IMR-90 (cell line): ENCODE results near the gene BHLHE23. TPM values are rescaled to one million over a fixed set of nuclear protein-coding genes. Genes with fewer than 3 reads are reported as not detected.
"Not testable (repeated sequence)": the region's sequence is repeated elsewhere in the genome, so short reads cannot be mapped to it uniquely, and the experiment has no call there.

Experiments used
- ATAC-seq: fragments of 200-7000 bp; cut with Tn5 transposase; 2 replicates; pipeline ENCODE4 v1.9.1; 2020; ENCODE audit warnings: low read depth, mild to moderate bottlenecking, moderate library complexity
- BruUV-seq: library from RNA; stranded (reverse); fragments of 400-500 nt; replicated peaks from 2 replicates; lab custom pipeline; 2021; lab: Mats Ljungman, UMichigan
- CTCF ChIA-PET: fragments of 300-600 bp; formaldehyde crosslinking; extraction: SDS; loops from one replicate; lab custom pipeline; 2021; ENCODE audit warnings: antibody characterized with exemption; lab: Yijun Ruan, JAX
- POLR2A ChIA-PET: fragments of 300-600 bp; sonication (Branson Sonifier 250); formaldehyde crosslinking; loops from one replicate; lab custom pipeline; 2022; ENCODE audit warnings: antibody characterized with exemption; ENCODE audit not compliant: unreplicated experiment; lab: Charles Lee
- DNase-seq: peaks from one replicate; pipeline ENCODE4 v3.0.0; 2013
- H2AFZ ChIP-seq: replicated peaks from 2 replicates; pipeline ENCODE3; 2013; ENCODE audit warnings: low read length, mild to moderate bottlenecking; ENCODE audit not compliant: poor library complexity
- H2AK5ac ChIP-seq: 2 replicates; pipeline ENCODE4 v1.6.1; 2013; ENCODE audit warnings: low read depth, low read length, inconsistent platforms
- H2AK9ac ChIP-seq: replicated peaks from 2 replicates; pipeline ENCODE3; 2013; ENCODE audit warnings: mild to moderate bottlenecking, low read depth, low read length, moderate library complexity; ENCODE audit not compliant: poor library complexity
- H2BK120ac ChIP-seq: 2 replicates; pipeline ENCODE4 v1.6.1; 2013; ENCODE audit warnings: low read depth, low read length, inconsistent platforms
- H2BK15ac ChIP-seq: 3 replicates; pipeline ENCODE4 v1.6.1; 2013; ENCODE audit warnings: low read depth, low read length, inconsistent platforms
- H2BK20ac ChIP-seq: 2 replicates; pipeline ENCODE4 v1.6.1; 2013; ENCODE audit warnings: low read depth, mild to moderate bottlenecking, inconsistent platforms, low read length, moderate library complexity
- H2BK5ac ChIP-seq: 2 replicates; pipeline ENCODE4 v1.6.1; 2013; ENCODE audit warnings: mild to moderate bottlenecking, low read depth, low read length, inconsistent platforms; ENCODE audit not compliant: poor library complexity, severe bottlenecking
- H3K14ac ChIP-seq: replicated peaks from 2 replicates; pipeline ENCODE4 v1.6.1; 2013; ENCODE audit warnings: low read depth, low read length, inconsistent platforms
- H3K18ac ChIP-seq: 2 replicates; pipeline ENCODE4 v1.6.1; 2013; ENCODE audit warnings: low read depth, low read length, control low read depth
- H3K23ac ChIP-seq: 2 replicates; pipeline ENCODE4 v1.6.1; 2013; ENCODE audit warnings: low read depth, low read length, inconsistent platforms
- H3K27ac ChIP-seq: 2 replicates; pipeline ENCODE4 v1.5.1; 2013; ENCODE audit warnings: mild to moderate bottlenecking, control low read depth, low read length; ENCODE audit not compliant: insufficient read depth
- H3K27me3 ChIP-seq: 2 replicates; pipeline ENCODE4 v1.6.1; 2013; ENCODE audit warnings: low read length; ENCODE audit not compliant: control insufficient read depth, insufficient read depth
- H3K36me3 ChIP-seq: 2 replicates; pipeline ENCODE4 v1.6.1; 2013; ENCODE audit warnings: low read length, mixed read lengths; ENCODE audit not compliant: control insufficient read depth, insufficient read depth
- H3K4ac ChIP-seq: 2 replicates; pipeline ENCODE4 v1.6.1; 2013; ENCODE audit warnings: low read depth, low read length, inconsistent platforms
- H3K4me1 ChIP-seq: 2 replicates; pipeline ENCODE4 v1.6.1; 2013; ENCODE audit warnings: low read length, mixed read lengths; ENCODE audit not compliant: control insufficient read depth, insufficient read depth
- H3K4me2 ChIP-seq: 2 replicates; pipeline ENCODE4 v1.6.1; 2013; ENCODE audit warnings: low read depth, mild to moderate bottlenecking, control low read depth, low read length, moderate library complexity
- H3K4me3 ChIP-seq: 2 replicates; pipeline ENCODE4 v1.5.1; 2013; ENCODE audit warnings: low read depth, mild to moderate bottlenecking, control low read depth, low read length, moderate library complexity; ENCODE audit not compliant: insufficient read depth
- H3K56ac ChIP-seq: 2 replicates; pipeline ENCODE4 v1.6.1; 2013; ENCODE audit warnings: low read length, inconsistent platforms; ENCODE audit not compliant: insufficient read depth; ENCODE audit errors: extremely low read depth
- H3K79me1 ChIP-seq, 2 experiments: 2 replicates each; pipeline ENCODE4 v1.6.1; 2013; ENCODE audit warnings: low read length in 2 of 2, inconsistent platforms in 1 of 2, low read depth in 1 of 2
- H3K9ac ChIP-seq: 2 replicates; pipeline ENCODE4 v1.6.1; 2013; ENCODE audit warnings: low read depth, low read length, control low read depth
- H3K9me1 ChIP-seq: 2 replicates; pipeline ENCODE4 v1.6.1; 2013; ENCODE audit warnings: low read length, inconsistent platforms; ENCODE audit not compliant: insufficient read depth
- H3K9me3 ChIP-seq: 2 replicates; pipeline ENCODE4 v1.6.1; 2013; ENCODE audit warnings: low read length; ENCODE audit not compliant: control insufficient read depth, insufficient read depth
- H4K20me1 ChIP-seq: 2 replicates; pipeline ENCODE4 v1.6.1; 2013; ENCODE audit warnings: low read length, inconsistent platforms; ENCODE audit not compliant: insufficient read depth
- H4K5ac ChIP-seq: 2 replicates; pipeline ENCODE4 v1.6.1; 2013; ENCODE audit warnings: mild to moderate bottlenecking, low read depth, low read length, control low read depth
- H4K8ac ChIP-seq, 2 experiments: 2 replicates each; pipeline ENCODE4 v1.6.1; 2013; ENCODE audit warnings: low read depth in 2 of 2, low read length in 2 of 2, control low read depth in 1 of 2, inconsistent platforms in 1 of 2
- H4K91ac ChIP-seq: 2 replicates; pipeline ENCODE4 v1.6.1; 2013; ENCODE audit warnings: low read depth, low read length, inconsistent platforms; ENCODE audit not compliant: insufficient read depth
- WGBS, 2 experiments: methylation state at CpG; one replicate each; pipeline versions ENCODE4 v1.1.5 to v1.1.7; 2013; ENCODE audit warnings: missing lambda C conversion rate in 2 of 2; ENCODE audit not compliant: insufficient read length in 1 of 2; ENCODE audit errors: extremely low coverage in 2 of 2; 5-methylcytosine and 5-hydroxymethylcytosine counted together
- dilution Hi-C: fragments of 300-500 bp; cut with HindIII; formaldehyde crosslinking; loops from one replicate; pipeline ENCODE4 v1.14.3; 2018; ENCODE audit warnings: low sequenced_read_pairs; ENCODE audit not compliant: unreplicated experiment
- in situ Hi-C: fragments of 300-500 bp; cut with MboI; formaldehyde crosslinking; loops from 3 replicates; pipeline ENCODE4 v1.14.3; 2019; ENCODE audit warnings: low sequenced_read_pairs, inconsistent platforms, mixed read lengths
- intact Hi-C: fragments of 100-400 bp; cut with micrococcal nuclease; formaldehyde crosslinking; loops from 2 replicates; pipeline ENCODE4 v1.10.0; 2022
- polyA plus RNA-seq, 3 experiments: library from polyadenylated mRNA; depleted of rRNA; stranded (reverse); fragments of >200 nt; gene quantifications; 2 replicates each; pipeline ENCODE4 v1.2.3, GENCODE V29; 2012; ENCODE audit warnings: low replicate concordance in 1 of 3
- total RNA-seq: library from RNA; depleted of rRNA; stranded (reverse); fragments of >200 nt; gene quantifications from 2 replicates; pipeline ENCODE4 v1.2.3, GENCODE V29; 2012

BHLHE23 gene
- total and polyA plus RNA-seq, 2 of the 4 experiments (the other 2 are of a cell fraction): not detected

GRCh38 chr20:63034710-63035602 is 28.2 kb upstream of the BHLHE23 start:
- H3K4me2 ChIP-seq, CTCF ChIA-PET, H4K8ac ChIP-seq, H3K9ac ChIP-seq, H2BK5ac ChIP-seq, H2BK15ac ChIP-seq, H3K56ac ChIP-seq, DNase-seq, H2AK9ac ChIP-seq, H2BK120ac ChIP-seq, H3K79me1 ChIP-seq, H3K36me3 ChIP-seq, H3K18ac ChIP-seq, H3K9me3 ChIP-seq, H3K4me3 ChIP-seq, H2BK20ac ChIP-seq, H3K9me1 ChIP-seq, H4K20me1 ChIP-seq, H3K4ac ChIP-seq, H3K23ac ChIP-seq, H3K27ac ChIP-seq, intact Hi-C loops, POLR2A ChIA-PET, ATAC-seq, H4K91ac ChIP-seq, H3K14ac ChIP-seq, H3K4me1 ChIP-seq, H2AK5ac ChIP-seq, in situ Hi-C loops, dilution Hi-C loops, H2AFZ ChIP-seq, H4K5ac ChIP-seq, BruUV-seq: not testable (repeated sequence)
- WGBS, 2 experiments: 79% methylated on average over 21 of the region's 44 CpGs; no CpG with 5 or more reads in 1 of the 2 experiments
- H3K27me3 ChIP-seq: peaks cover 46% of the 10 kb centered on the region
